A549 treated with AZD2906 at 1 μM for 4 hours (cell line): ENCODE data around the gene GPR141. TPM values are rescaled to one million over a fixed set of nuclear protein-coding genes. Genes with fewer than 3 reads are reported as not detected.

Source experiments
- total RNA-seq: library from RNA; stranded (reverse); fragments of 200-300 nt; extraction: Qiagen RNA extraction; gene quantifications from 5 replicates; pipeline ENCODE4 v1.2.3, GENCODE V29; 2022

GPR141 gene, protein sequence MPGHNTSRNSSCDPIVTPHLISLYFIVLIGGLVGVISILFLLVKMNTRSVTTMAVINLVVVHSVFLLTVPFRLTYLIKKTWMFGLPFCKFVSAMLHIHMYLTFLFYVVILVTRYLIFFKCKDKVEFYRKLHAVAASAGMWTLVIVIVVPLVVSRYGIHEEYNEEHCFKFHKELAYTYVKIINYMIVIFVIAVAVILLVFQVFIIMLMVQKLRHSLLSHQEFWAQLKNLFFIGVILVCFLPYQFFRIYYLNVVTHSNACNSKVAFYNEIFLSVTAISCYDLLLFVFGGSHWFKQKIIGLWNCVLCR
- 0.10 TPM in 1 of 5 replicates, not detected in the others for total RNA-seq

DNA sequence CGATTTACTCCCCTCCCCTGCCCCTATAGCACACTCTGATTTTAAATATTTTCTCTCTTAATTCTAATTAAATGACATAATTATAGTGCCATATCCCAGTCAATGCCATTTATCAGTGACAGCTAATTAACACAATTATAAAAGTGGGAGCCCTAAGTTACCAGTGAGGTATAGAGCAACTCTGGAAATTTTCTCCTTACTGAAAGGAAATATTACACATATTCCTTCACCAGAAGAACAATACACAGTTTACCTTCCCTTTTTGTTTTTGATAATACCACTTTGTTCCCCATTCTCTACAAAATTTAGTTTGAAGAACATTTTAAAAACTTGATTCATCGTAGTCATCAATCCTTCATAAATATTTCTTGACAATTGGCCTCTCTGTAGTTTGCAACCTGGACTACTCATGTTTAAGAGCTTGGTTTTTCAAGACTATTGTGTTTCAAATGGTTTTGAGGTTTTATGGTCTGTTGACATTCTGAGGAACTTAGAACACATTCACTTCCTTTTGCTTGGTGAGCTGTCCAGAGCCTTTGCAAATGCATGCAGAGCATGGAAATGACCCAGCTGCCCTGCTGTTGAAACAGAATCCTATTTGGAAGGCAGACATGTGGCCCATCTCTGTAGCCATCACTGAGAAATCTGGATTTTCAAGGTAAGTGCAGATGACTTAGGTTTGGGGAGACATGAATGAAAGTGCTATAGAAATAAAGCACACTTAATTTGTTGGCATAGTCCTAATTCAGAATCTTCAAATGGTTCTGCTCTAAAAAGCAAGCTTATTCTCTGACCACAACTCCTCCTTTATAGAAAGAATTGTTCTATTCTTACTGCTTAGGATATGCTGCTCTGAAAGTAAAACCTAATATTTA lies at the start of gene GPR141:
TSS of gene GPR141 (plus strand) at position 521 of the 875 bp plus-strand sequence. CDS start 56,628 bp downstream, outside the sequence.

Other genes starting within 250 kb of the GPR141 start
- gene ELMO1, start 234.9 kb upstream of the GPR141 start, total RNA-seq: 3.0 to 3.9 TPM (median 3.4 TPM) in 5 replicates
- not detected in 5 replicates for gene NME8, start 164.8 kb downstream of the GPR141 start, total RNA-seq
- 3.1 to 4.3 TPM (median 3.6 TPM) in 5 replicates for gene SFRP4, start 233.1 kb downstream of the GPR141 start, total RNA-seq
- gene EPDR1, start 236.9 kb downstream of the GPR141 start, total RNA-seq: 74.8 to 78.9 TPM (median 76.1 TPM) in 5 replicates